Karpas-422 (cell line): ENCODE data around the gene PPP1R9B. TPM values are rescaled to one million over a fixed set of nuclear protein-coding genes. Genes with fewer than 3 reads are reported as not detected.

Experiments
- total RNA-seq: library from RNA; depleted of rRNA; stranded (reverse); fragments of >200 nt; shearing (Covaris generic); gene quantifications from 2 replicates; pipeline ENCODE4 v1.2.3, GENCODE V29; 2014; ENCODE audit warnings: low replicate concordance; rRNA removed

The PPP1R9B gene
- total RNA-seq, 1 experiment from 2014 or later: 41.0 TPM

Other genes starting within 250 kb of the PPP1R9B start
- not detected in 2 replicates for gene DLX4, start 181.5 kb downstream of the PPP1R9B start, total RNA-seq
- 0.22 TPM in 1 of 2 replicates, not detected in the other for gene DLX3, start 155.5 kb downstream of the PPP1R9B start, total RNA-seq
- 1.0 and 1.6 TPM in 2 replicates for gene ITGA3, start 94.6 kb downstream of the PPP1R9B start, total RNA-seq
- not detected in 2 replicates for gene PDK2, start 55.3 kb downstream of the PPP1R9B start, total RNA-seq
- not detected in 2 replicates for gene SAMD14, start 20.5 kb downstream of the PPP1R9B start, total RNA-seq
- not detected in 2 replicates for gene SGCA, start 15.3 kb upstream of the PPP1R9B start, total RNA-seq
- not detected in 2 replicates for gene COL1A1, start 51.0 kb upstream of the PPP1R9B start, total RNA-seq
- not detected in 2 replicates for gene TMEM92, start 123.8 kb upstream of the PPP1R9B start, total RNA-seq
- 11.4 and 30.4 TPM in 2 replicates for gene XYLT2, start 195.4 kb upstream of the PPP1R9B start, total RNA-seq
- 22.3 and 48.6 TPM in 2 replicates for gene MRPL27, start 222.5 kb upstream of the PPP1R9B start, total RNA-seq
- 10.6 and 18.8 TPM in 2 replicates for gene EME1, start 222.6 kb upstream of the PPP1R9B start, total RNA-seq
- 53.3 and 68.0 TPM in 2 replicates for gene LRRC59, start 246.8 kb upstream of the PPP1R9B start, total RNA-seq